Measurements from ENCODE around the gene ABTB2.

The ABTB2 gene

GRCh38 chr11:34341096-34341495, 16.7 kb downstream of the ABTB2 start:
- no peak for DNase-seq

GRCh38 chr11:34340653-34341052, 17.2 kb downstream of the ABTB2 start:
- no peak for DNase-seq

GRCh38 chr11:34339149-34340064, 18.4 kb downstream of the ABTB2 start:
- DNase-seq: no peak

DNA sequence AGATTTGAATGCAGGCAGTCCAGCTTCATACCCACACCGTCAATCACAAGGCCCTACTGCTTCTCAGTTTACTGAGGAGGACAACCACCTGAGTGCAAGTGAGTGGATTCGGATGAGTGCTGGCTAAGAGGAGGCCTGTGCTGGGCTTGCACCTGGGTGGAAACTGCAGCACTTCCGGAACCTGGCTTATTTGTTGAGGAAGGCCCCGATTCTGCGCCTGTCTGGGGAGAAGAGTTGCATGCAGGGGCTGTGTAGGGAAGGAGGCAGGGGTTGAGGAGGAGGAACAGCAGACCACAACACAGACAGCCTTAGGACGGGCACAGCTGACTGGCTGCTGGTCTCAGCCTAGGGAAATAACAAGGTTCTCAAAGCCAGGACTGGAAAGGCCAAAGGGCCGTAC, 20.8 kb downstream of the ABTB2 start:
- no peak for DNase-seq

DNA sequence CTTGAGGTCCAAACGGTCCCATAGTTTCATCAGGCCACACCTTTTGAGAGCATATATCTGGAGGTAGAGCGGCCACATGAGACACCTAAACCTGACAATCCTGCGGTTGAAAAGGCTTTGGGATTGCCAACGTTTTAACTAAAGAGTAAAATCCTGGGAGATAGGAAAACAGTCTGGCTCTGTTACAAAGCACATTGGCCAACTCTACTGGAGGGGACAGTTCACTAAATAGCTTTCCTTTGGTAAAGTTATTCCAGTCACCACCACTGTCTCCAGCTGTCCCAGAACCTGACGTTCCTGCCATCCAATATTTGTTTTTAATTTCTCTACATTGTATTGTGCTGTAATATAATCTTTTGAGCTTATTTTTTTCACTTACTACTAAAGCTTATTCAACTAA, 22.0 kb downstream of the ABTB2 start:
- no peak for DNase-seq

DNA sequence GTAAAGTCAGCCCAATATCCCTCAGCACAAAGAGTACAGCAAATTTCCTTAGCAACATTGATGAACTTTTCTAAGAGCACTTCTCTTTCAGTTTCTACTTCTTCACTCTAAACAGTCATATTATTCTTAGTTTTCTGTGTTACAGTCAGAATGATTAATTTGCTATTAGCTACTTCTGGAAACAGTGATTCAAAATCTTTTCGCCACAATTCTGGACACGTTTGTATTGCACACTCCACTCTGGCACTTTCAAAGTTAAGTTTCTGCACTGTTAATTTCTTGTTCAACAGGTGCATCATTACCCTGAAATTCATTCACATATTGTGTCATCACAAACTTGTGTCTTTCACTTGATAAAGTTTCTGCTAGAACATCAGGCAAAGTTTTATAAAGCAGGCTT, 22.5 kb downstream of the ABTB2 start:
- no peak for DNase-seq

- no peak for DNase-seq
Measured at GRCh38 chr11:34333787-34334186, 24.0 kb downstream of the ABTB2 start.

GRCh38 chr11:34332524-34332923, 25.3 kb downstream of the ABTB2 start:
- DNase-seq: no peak

- no peak for DNase-seq
Measured at GRCh38 chr11:34331736-34332135, 26.1 kb downstream of the ABTB2 start.

- DNase-seq: peak; percentile 69
Measured at GRCh38 chr11:34331329-34331728, 26.5 kb downstream of the ABTB2 start.

GRCh38 chr11:34330653-34331052, 27.2 kb downstream of the ABTB2 start:
- DNase-seq: no peak

GRCh38 chr11:34329876-34330275, 27.9 kb downstream of the ABTB2 start:
- no peak for DNase-seq

GRCh38 chr11:34328632-34328910, 29.2 kb downstream of the ABTB2 start:
- DNase-seq: no peak

GRCh38 chr11:34327804-34328631, 29.8 kb downstream of the ABTB2 start:
- no peak for DNase-seq

GRCh38 chr11:34324466-34324865, 33.3 kb downstream of the ABTB2 start:
- no peak for DNase-seq

- DNase-seq: no peak
Measured at GRCh38 chr11:34323601-34324000, 34.2 kb downstream of the ABTB2 start.

DNA sequence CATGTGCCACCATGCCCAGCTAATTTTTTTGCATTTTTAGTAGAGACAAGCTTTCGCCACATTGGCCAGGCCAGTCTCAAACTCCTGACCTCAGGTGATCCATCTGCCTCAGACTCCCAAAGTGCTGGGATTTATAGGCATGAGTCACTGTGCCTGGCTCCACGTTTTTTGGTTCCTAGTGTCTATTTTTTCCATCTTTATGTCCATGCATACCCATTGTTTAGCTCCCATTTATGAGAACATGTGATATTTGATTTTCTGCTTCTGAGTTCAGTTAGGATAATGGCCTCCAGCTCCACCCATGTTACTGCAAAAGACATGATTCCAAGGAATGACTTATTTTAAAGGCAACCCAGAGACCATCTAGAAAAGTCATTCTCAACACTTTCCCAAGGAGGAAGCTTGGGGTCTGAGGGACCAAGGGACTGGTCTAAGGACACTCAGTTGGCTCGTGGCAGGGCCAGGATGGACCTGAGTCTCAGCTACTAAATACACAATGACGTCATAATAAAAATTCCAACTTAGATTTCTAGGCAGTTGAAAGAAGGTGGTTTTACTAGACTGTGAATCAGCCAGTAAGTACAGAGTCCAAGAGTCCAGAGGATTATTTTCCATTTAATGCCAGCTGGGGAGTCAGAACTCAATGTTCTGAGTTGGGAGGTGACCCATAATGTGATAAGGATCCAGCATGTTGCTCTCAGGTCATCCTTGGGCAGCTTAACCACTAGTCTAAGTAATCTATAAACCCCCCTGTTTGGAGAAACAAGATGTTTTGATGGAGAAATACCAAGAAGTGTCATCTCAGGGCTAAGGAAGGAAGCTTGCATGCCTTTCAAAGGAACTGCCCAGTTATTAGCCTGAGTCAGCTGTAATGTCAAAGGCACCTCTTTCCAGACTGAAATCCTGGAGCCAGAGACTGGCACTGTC, 39.4 kb downstream of the ABTB2 start:
- peak; percentile 75 for DNase-seq

- no peak for DNase-seq
Measured at GRCh38 chr11:34317666-34318065, 40.1 kb downstream of the ABTB2 start.

GRCh38 chr11:34317036-34317360, 40.8 kb downstream of the ABTB2 start:
- DNase-seq: no peak

- DNase-seq: no peak
Measured at GRCh38 chr11:34316347-34317035, 41.3 kb downstream of the ABTB2 start.

- no peak for DNase-seq
Measured at GRCh38 chr11:34315394-34315793, 42.4 kb downstream of the ABTB2 start.

DNA sequence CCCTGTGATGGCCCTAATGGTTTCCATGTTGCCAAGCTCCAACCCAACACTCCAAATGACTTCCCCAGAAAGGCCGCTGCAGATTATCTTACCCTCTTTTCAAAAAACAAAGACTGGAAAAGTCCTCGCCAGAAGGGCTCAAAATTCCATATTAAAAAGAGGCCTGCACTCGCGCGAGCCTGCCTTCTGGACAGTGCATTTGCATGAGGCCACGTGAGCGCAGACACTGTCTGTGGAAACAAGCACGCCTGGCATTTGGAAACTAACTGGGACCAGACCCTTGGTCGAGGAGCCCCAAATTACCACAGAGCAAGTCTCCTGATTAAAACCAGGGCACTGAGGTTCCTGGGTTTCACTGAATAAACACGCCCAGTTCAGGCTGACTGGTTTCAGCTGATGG, 42.9 kb downstream of the ABTB2 start:
- no peak for DNase-seq

DNA sequence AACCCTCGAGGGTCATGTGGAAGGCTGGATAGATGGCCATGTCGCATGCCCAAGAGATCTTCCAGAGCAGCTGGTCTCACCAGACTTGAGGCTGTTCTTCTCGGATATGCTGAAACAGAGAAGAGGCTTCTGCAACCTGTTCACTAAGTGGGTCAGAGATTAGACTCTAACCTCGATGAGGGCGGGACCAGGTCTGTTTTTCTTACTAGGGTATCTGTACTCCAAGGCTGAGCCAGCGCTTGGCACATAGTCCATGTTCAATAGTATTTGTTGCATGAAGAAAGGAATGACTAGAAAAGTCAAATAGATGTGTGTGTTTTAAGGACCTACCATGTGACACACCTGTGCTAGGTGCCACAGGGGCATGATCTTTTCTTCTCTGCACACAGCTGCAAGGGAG, 43.6 kb downstream of the ABTB2 start:
- DNase-seq: no peak

Data from NCI-H226 (cell line).